ENCODE results near the gene TNFSF18. TPM values are rescaled to one million over a fixed set of nuclear protein-coding genes. Genes with fewer than 3 reads are reported as not detected.

The TNFSF18 gene
- total RNA-seq, 1 donor from 2014 or later: not detected

DNA sequence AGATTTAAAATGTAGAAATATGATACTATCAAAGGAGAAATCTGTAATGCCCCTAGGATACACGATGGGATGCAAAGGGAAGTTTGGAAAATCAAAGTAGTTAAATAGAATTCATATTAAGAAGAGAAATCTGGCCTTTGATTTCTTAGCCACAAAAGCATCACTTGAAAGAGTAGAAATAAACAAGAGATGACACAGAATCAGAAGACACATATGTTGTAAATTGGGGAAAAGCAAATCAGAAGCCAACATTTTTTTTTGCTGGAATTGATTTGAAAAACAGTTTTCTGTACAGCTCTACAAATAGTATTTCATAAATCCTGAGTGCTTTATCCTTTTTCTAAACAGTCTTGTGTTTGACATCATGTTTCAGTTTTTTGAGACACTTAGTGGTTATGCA, 12.4 kb upstream of the TNFSF18 start:
- Mint-ChIP-seq H3K4me3 (ENCODE audit: low read depth) (no peak overlapping the region), H3K36me3 (ENCODE audit: insufficient read depth) (no peaks in the 10 kb centered on the region), H3K27me3 (no peaks in the 10 kb centered on the region), H3K4me1 (ENCODE audit: low read depth) (peaks cover 8% of the 10 kb centered on the region), H3K9me3 (ENCODE audit: low read depth) (peaks cover 17% of the 10 kb centered on the region), H3K27ac (no peak overlapping the region)
- DNase-seq (ENCODE audit: low spot score, unreplicated experiment): no peak
- TF ChIP-seq, protein P1, sequence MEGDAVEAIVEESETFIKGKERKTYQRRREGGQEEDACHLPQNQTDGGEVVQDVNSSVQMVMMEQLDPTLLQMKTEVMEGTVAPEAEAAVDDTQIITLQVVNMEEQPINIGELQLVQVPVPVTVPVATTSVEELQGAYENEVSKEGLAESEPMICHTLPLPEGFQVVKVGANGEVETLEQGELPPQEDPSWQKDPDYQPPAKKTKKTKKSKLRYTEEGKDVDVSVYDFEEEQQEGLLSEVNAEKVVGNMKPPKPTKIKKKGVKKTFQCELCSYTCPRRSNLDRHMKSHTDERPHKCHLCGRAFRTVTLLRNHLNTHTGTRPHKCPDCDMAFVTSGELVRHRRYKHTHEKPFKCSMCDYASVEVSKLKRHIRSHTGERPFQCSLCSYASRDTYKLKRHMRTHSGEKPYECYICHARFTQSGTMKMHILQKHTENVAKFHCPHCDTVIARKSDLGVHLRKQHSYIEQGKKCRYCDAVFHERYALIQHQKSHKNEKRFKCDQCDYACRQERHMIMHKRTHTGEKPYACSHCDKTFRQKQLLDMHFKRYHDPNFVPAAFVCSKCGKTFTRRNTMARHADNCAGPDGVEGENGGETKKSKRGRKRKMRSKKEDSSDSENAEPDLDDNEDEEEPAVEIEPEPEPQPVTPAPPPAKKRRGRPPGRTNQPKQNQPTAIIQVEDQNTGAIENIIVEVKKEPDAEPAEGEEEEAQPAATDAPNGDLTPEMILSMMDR (IDR thresholded peaks at IDR 0.05; ENCODE audit: unreplicated experiment): no peak

DNA sequence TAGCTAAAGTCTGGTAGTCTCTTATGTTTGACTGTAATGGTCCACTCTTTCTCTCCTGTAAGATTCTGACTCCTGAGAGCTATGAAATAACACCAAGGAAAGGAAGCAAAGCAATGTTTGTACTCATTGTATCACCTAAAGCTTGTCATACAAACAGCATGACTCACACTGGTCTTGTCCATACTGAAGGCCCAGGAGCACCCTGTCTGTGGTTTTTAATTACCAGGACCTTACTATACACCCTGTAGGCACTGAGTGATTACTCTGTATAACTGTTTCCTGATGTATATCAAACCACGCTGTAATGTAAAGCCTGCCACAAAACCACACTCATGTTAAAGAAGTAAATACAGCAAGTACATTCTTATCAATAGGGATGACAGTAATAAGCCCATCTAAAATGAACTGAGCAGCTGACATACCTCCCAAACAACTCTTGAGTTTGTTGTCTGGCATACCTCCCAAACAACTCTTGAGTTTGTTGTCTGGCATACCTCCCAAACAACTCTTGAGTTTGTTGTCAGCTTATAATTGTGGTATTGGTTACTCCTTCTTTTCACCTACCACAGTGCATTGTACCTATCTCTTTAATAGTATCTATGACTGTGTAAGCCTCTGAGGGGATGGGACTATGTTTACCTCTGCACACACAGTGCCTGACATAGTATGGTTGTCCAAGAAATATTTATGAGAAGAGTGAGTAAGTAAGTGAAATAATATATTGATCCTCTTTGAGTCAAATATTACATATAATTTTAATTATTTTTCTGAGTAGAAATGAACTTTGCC, 11.6 kb upstream of the TNFSF18 start:
- H3K4me3 Mint-ChIP-seq (ENCODE audit: low read depth): no peak overlapping the region
- no peak overlapping the region for H3K27ac Mint-ChIP-seq
- H3K36me3 Mint-ChIP-seq (ENCODE audit: insufficient read depth): no peaks in the 10 kb centered on the region
- no peaks in the 10 kb centered on the region for H3K27me3 Mint-ChIP-seq
- H3K4me1 Mint-ChIP-seq (ENCODE audit: low read depth): peaks cover under 1% of the 10 kb centered on the region
- H3K9me3 Mint-ChIP-seq (ENCODE audit: low read depth): peaks cover 14% of the 10 kb centered on the region
- TF ChIP-seq, protein P1 (IDR thresholded peaks at IDR 0.05; ENCODE audit: unreplicated experiment): no peak
- no peak for DNase-seq (ENCODE audit: low spot score, unreplicated experiment)

DNA sequence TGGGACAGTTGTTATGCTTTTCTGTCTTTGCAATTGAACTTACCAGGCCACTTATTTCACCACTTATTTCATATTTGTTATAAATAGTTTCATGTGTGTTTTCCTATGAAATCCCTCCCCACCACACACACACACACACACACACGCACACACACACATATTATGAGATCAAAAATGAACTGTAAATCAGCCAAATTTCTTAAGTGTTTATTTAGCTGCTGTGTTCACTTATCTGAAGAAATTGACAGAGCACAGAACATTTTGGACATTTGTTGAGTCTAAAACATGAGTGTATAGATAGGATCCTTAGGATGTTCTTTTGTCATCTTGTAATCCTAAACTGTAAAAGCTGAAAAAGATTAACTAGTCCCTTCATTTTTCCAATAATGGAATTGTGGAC, 7.8 kb upstream of the TNFSF18 start:
- H3K27ac Mint-ChIP-seq: no peak overlapping the region
- H3K27me3 Mint-ChIP-seq: no peaks in the 10 kb centered on the region
- TF ChIP-seq, protein P1 (IDR thresholded peaks at IDR 0.05; ENCODE audit: unreplicated experiment): no peak
- no peaks in the 10 kb centered on the region for H3K9me3 Mint-ChIP-seq (ENCODE audit: low read depth)
- DNase-seq (ENCODE audit: low spot score, unreplicated experiment): no peak
- no peaks in the 10 kb centered on the region for H3K4me1 Mint-ChIP-seq (ENCODE audit: low read depth)
- H3K4me3 Mint-ChIP-seq (ENCODE audit: low read depth): no peak overlapping the region
- no peaks in the 10 kb centered on the region for H3K36me3 Mint-ChIP-seq (ENCODE audit: insufficient read depth)

GRCh38 chr1:173057984-173058383, 7.2 kb upstream of the TNFSF18 start:
- no peaks in the 10 kb centered on the region for H3K27me3 Mint-ChIP-seq
- no peaks in the 10 kb centered on the region for H3K4me1 Mint-ChIP-seq (ENCODE audit: low read depth)
- DNase-seq (ENCODE audit: low spot score, unreplicated experiment): no peak
- TF ChIP-seq, protein P1 (IDR thresholded peaks at IDR 0.05; ENCODE audit: unreplicated experiment): no peak
- no peaks in the 10 kb centered on the region for H3K9me3 Mint-ChIP-seq (ENCODE audit: low read depth)
- H3K27ac Mint-ChIP-seq: no peak overlapping the region
- H3K36me3 Mint-ChIP-seq (ENCODE audit: insufficient read depth): no peaks in the 10 kb centered on the region
- H3K4me3 Mint-ChIP-seq (ENCODE audit: low read depth): no peak overlapping the region

DNA sequence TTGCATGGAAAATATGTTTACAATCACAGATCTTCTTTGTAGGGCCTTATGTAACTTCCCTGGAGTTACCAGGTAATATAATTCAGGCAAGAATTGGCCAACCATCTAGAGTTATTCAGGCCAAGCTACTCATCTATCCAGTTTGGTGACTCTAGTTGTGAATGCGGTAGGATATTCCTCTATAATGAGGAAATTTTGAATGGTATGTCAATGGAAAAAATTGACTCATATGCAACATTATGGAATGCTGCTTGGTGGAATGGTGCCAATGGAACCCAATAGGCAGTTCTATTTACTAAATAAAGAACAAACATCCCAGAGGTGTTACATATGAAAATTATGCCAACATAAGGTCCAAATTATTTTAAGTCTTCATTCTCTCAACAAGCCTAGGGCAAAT, 5.6 kb upstream of the TNFSF18 start:
- H3K27ac Mint-ChIP-seq: no peak overlapping the region

More for the DNA sequence above, 5.6 kb upstream of the TNFSF18 start:
- TF ChIP-seq, protein P1 (IDR thresholded peaks at IDR 0.05; ENCODE audit: unreplicated experiment): no peak
- Mint-ChIP-seq H3K4me3 (ENCODE audit: low read depth) (no peak overlapping the region), H3K36me3 (ENCODE audit: insufficient read depth) (no peaks in the 10 kb centered on the region), H3K27me3 (no peaks in the 10 kb centered on the region), H3K9me3 (ENCODE audit: low read depth) (no peaks in the 10 kb centered on the region), H3K4me1 (ENCODE audit: low read depth) (no peaks in the 10 kb centered on the region)
- DNase-seq (ENCODE audit: low spot score, unreplicated experiment): no peak

Data from progenitor cell of endocrine pancreas (in vitro differentiated cells).